Amygdala (tissue), 56 donors: ENCODE results near the gene OR3A2.
A peak's percentile ranks its signal among the peaks of the same experiment; 100 is the strongest.
"Not testable (repeated sequence)": the region's sequence is repeated elsewhere in the genome, so short reads cannot be mapped to it uniquely, and the experiment has no call there.

Experiments used
- DNase-seq, 56 donors: peaks; one replicate each; lab custom pipeline; 2025; lab: John Stamatoyannopoulos, UW

Gene OR3A2

DNA sequence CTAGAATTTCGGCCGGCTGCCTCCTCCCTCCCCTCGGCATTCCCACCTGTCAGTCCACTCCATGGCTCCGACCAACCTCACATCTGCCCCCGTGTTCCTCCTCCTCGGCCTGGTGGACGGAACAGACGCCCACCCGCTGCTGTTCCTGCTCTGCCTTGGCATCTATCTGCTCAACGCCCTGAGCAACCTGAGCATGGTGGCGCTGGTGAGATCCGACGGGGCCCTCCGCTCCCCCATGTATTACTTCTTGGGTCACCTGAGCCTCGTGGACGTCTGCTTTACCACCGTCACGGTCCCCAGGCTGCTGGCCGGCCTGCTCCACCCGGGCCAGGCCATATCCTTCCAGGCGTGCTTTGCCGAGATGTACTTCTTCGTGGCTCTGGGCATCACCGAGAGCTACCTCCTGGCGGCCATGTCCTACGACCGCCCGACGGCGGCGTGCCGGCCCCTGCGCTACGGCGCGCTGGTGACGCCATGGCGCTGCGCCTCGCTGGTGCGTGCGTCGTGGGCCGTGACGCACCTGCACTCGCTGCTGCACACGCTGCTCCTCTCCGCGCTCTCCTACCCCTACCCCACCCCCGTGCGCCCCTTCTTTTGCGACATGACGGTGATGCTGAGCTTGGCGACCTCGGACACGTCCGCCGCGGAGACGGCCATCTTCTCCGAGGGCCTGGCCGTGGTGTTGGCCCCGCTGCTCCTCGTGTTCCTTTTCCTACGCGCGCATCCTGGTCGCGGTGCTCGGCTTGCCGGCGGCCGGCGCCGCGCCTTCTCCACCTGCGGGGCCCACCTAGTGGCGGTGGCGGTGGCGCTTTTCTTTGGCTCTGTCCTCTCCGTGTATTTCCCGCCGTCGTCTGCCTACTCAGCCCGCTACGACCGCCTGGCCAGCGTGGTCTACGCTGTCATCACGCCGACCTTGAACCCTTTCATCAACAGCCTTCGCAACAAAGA is at the start of gene OR3A2:
TSS of gene OR3A2 (minus strand) at position 440 of the 948 bp plus-strand sequence.
- peak in 2 of 56 donors; percentile 1 to 5 for DNase-seq

GRCh38 chr17:3433741-3434140 is 47.6 kb upstream of the OR3A2 start, which contains the start of gene OR1E2:
TSS of gene OR1E2 (minus strand) at chr17:3433841. CDS start at chr17:3433841, 0 bp downstream.
- DNase-seq, result no peak

- peak in 5 of 56 donors; percentile 1 to 22 (median 6) for DNase-seq
These were observed 47.1 kb upstream of the OR3A2 start for GRCh38 chr17:3433215-3433614.

DNA sequence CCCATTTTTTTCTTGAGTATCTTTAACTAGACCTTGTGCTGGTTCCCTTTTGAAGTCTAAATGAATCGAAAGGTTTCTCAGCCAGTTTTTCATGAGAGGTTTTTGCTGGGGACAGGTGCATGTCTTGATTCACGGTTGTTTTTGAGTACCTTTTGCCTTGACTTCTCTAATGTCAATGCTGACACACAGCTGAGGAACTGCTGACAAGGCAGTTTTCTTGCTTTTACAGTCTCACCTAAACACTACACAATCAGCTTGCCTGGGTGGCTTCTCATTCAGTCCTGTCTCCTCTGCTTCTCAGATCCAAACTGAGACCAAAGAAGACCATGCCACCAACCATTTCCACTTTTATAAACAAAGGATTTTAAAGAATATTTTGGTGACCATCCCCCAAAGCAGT is 32.1 kb upstream of the OR3A2 start:
- DNase-seq, result no peak

GRCh38 chr17:3415610-3416009 is 29.5 kb upstream of the OR3A2 start:
- DNase-seq, result no peak

- not testable (repeated sequence) for DNase-seq
These were observed 26.1 kb upstream of the OR3A2 start for GRCh38 chr17:3412216-3412615.

GRCh38 chr17:3411070-3411469 is 25.0 kb upstream of the OR3A2 start, which contains the start of gene OR3A3:
TSS of gene OR3A3 (plus strand) at chr17:3411370.
- DNase-seq, result no peak

DNA sequence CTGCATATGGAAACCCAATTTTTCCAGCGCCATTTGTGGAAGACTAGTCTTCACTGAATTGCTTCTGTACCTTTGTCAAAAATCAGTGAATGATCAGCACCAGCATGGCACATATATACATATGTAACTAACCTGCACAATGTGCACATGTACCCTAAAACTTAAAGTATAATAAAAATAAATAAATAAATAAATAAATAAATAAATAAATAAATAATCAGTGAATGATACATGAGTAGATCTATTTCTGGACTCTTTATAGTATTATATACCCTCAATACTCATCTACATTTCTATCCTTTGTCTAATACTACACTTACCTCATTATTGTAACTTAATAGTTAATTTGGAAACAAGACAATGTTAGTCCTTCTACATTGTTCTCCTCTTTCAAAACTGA is 17.7 kb upstream of the OR3A2 start:
- not testable (repeated sequence) for DNase-seq

DNA sequence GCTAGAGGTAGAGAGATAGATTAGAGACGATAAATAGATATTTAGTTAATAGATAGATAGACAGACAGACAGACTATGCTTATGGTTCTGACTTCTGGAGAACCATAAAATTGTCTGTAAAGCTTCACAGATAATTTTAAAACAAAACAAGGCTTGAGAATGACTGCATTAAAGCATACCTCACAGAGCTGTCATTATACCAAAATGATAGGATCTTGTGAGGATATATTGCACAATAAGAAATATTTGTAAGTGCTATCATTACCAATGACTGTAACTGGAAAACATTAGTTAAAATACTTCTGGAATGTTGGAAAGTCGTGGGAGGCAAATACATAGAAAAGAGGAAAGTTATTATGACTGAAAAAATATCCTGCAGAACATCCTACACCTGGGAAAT is 15.7 kb upstream of the OR3A2 start:
- DNase-seq, result no peak

DNA sequence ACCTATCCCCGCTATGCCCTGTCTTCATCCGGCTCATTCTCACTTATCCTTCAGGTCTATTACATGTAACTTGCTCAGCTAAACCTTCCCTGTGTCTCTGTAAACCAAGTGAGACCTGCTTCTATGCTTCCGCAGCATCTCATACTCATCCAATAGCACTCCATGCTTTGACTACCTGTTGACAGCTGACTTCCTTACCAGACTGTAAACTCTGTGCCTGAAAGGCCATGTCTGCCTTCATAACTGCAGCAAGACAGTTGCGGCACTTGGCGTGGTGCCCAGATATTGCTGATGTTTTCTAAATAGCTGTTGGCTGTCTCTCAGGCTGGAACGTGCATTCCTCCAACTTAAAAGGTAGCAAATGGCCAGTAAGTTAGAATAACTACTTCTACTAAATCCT is 13.9 kb upstream of the OR3A2 start:
- DNase-seq, result no peak

- DNase-seq, result no peak
These were observed 12.2 kb upstream of the OR3A2 start, which contains the start of gene OR1E1 for GRCh38 chr17:3398310-3398709. TSS of gene OR1E1 (minus strand) at chr17:3398410. CDS start at chr17:3398410, 0 bp downstream.

DNA sequence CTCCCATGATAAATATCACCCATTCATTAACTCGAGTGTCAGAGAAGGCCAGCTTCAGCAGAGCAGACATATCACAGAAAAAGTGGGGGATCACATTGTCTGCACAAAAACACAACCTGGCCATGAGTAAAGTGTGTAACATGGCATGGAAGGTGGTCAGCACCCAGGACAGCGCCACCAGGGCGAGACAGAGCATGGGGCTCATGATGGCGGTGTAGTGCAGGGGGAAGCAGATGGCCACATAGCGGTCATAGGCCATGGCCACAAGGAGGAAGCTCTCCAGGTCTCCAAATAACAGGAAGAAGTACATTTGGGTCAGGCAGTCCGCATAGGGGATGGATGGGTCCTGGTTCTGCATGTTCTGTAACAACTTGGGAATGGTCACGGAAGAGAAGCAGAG is 11.7 kb upstream of the OR3A2 start:
- not testable (repeated sequence) for DNase-seq

- DNase-seq, result no peak
These were observed 3.7 kb upstream of the OR3A2 start for GRCh38 chr17:3389791-3390190.

GRCh38 chr17:3381957-3382356 is 4.2 kb downstream of the OR3A2 start:
- no peak for DNase-seq

DNA sequence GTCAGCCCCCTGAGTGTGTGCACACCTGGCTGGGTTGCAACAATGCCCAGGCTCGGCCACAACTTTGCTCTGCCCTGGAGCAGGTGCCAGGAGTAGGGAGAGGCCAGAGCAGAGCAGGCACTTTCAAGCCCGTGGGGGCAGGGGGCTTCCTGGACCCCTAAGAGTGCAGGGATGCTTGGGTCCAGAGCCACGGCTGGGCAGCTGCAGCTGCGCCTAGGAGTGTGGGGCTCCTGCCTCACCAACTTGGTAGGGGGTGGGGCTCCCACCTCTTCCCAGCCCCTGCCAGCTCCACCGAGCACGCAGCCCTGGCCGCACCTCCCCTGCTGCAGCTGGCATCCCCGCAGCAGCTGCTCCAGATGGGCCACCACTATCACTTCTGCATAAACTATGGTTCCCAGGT is 7.8 kb downstream of the OR3A2 start:
- DNase-seq, result no peak

- not testable (repeated sequence) for DNase-seq
These were observed 14.9 kb downstream of the OR3A2 start for GRCh38 chr17:3371167-3371566.

DNA sequence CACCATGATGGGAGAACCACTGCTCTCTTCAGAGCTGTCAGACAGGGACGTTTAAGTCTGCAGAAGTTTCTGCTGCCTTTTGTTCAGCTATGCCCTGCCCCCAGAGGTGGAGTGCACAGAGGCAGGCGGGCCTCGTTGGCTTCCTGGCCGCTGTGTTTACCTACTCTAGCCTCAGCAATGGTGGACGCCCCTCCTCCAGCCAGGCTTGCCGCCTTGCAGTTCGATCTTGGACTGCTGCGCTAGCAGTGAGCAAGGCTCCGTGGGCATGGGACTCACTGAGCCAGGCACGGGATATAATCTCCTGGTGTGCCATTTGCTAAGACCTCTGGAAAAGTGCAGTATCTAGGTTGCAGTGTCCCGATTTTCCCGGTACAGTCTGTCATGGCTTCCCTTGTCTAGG is 43.3 kb downstream of the OR3A2 start:
- not testable (repeated sequence) for DNase-seq

- peak in 1 of 56 donors; percentile 4 for DNase-seq
These were observed 50.2 kb downstream of the OR3A2 start for GRCh38 chr17:3335876-3336275.

DNA sequence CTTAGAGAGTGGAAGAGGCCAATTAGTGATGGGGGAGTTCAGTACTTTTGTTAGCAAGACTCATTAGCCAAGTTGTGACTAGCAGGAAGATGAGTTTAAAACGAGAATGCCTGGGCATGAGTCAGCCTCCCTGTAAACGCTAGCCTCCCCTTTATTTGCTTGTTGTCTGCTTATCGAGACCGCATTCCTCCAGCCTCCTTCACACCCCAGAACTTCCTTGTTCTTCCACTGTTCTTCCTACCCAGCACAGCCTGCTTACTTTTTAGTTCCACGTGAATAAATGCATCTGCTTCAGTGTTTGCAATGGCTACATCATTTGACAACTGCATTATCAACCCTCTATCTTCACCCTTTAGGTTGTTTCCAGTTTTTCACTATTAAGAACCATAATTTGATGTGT is 67.8 kb downstream of the OR3A2 start:
- no peak for DNase-seq

- no peak for DNase-seq
These were observed 69.3 kb downstream of the OR3A2 start for GRCh38 chr17:3316836-3317235.

GRCh38 chr17:3308603-3309002 is 77.5 kb downstream of the OR3A2 start:
- DNase-seq, result no peak

- DNase-seq, result no peak
These were observed 87.8 kb downstream of the OR3A2 start, which contains the start of gene OR3A1 for GRCh38 chr17:3298260-3298659. TSS of gene OR3A1 (minus strand) at chr17:3298360. CDS start at chr17:3292582, 5,778 bp downstream.
